HG02798 (cell line): ENCODE measurements around the gene ZSWIM1.
"Not testable (repeated sequence)": the region's sequence is repeated elsewhere in the genome, so short reads cannot be mapped to it uniquely, and the experiment has no call there.

Source experiments
- ATAC-seq: cut with Tn5 transposase; IDR thresholded peaks from one replicate; pipeline ENCODE4 v1.9.1; 2021; ENCODE audit warnings: mild to moderate bottlenecking; ENCODE audit not compliant: unreplicated experiment, poor library complexity

The ZSWIM1 gene

GRCh38 chr20:45921337-45922189 is 40.5 kb downstream of the ZSWIM1 start:
- no peak for ATAC-seq

GRCh38 chr20:45924391-45925261 is 43.6 kb downstream of the ZSWIM1 start:
- ATAC-seq, result no peak

GRCh38 chr20:45925821-45926506 is 44.9 kb downstream of the ZSWIM1 start:
- no peak for ATAC-seq

- no peak for ATAC-seq
Measured at GRCh38 chr20:45926731-45927070, 45.7 kb downstream of the ZSWIM1 start.

GRCh38 chr20:45927071-45927878 is 46.2 kb downstream of the ZSWIM1 start:
- ATAC-seq, result no peak

GRCh38 chr20:45931680-45932079 is 50.7 kb downstream of the ZSWIM1 start:
- ATAC-seq, result not testable (repeated sequence)

GRCh38 chr20:45933266-45934045 is 52.4 kb downstream of the ZSWIM1 start:
- no peak for ATAC-seq

GRCh38 chr20:45934046-45934585 is 53.1 kb downstream of the ZSWIM1 start:
- peak; percentile 13 for ATAC-seq
